Purkinje cell (primary cell): ENCODE measurements around the gene STARD8. TPM values are rescaled to one million over a fixed set of nuclear protein-coding genes. Genes with fewer than 3 reads are reported as not detected.

Experiments used
- polyA plus RNA-seq: library from polyadenylated mRNA; unstranded; fragments of >200 nt; fragmentation: Nextera tagmentation; gene quantifications from 2 replicates; pipeline ENCODE4 v1.2.1, GENCODE V29; 2014

Gene STARD8, protein sequence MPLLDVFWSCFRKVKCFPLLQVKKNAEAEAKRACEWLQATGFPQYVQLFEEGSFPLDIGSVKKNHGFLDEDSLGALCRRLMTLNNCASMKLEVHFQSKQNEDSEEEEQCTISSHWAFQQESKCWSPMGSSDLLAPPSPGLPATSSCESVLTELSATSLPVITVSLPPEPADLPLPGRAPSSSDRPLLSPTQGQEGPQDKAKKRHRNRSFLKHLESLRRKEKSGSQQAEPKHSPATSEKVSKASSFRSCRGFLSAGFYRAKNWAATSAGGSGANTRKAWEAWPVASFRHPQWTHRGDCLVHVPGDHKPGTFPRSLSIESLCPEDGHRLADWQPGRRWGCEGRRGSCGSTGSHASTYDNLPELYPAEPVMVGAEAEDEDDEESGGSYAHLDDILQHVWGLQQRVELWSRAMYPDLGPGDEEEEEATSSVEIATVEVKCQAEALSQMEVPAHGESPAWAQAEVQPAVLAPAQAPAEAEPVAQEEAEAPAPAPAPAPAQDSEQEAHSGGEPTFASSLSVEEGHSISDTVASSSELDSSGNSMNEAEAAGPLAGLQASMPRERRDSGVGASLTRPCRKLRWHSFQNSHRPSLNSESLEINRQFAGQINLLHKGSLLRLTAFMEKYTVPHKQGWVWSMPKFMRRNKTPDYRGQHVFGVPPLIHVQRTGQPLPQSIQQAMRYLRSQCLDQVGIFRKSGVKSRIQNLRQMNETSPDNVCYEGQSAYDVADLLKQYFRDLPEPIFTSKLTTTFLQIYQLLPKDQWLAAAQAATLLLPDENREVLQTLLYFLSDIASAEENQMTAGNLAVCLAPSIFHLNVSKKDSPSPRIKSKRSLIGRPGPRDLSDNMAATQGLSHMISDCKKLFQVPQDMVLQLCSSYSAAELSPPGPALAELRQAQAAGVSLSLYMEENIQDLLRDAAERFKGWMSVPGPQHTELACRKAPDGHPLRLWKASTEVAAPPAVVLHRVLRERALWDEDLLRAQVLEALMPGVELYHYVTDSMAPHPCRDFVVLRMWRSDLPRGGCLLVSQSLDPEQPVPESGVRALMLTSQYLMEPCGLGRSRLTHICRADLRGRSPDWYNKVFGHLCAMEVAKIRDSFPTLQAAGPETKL
- 0.06 and 0.32 TPM in 2 replicates for polyA plus RNA-seq

DNA sequence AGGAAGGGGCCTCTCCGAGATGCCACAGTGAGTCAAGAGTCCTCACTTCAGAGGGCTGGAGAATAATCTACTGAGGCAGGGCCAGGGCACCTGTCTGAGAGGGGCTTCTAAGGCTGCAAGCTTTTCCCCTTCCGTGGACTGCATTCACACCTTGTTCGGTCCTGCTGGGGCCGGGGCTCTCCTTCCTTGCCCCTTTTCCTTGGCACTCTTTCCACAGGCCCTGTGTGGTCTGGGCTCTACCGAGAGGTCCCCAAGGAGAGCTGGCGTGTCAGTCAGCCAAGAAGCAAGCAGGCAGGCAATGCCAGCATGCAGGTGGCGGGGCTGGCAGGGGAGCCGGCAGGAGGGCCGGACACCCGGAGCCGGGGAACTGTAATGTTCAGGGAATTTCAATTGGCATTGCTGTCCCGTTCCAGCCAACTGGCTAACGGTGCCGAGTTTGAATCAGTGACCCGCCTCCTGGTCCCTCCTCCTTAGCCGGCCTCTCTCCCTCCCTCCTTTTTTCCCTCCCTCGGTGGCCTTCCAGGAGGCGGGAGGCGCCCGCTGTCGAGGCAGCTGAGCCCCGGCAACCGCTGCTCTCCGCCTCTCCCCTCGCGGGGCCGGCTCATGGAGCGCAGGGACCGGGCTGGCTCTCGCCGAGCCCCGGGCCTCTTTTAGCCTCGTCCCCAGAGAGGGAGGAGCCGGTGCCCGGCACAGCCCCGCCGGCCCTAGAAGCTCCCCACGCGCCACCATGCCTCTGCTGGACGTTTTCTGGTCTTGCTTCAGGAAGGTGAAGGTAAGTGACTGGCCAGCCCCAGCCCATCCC lies at the start of gene STARD8:
TSS of gene STARD8 (plus strand) at position 511 of the 802 bp plus-strand sequence. CDS start at position 728, 217 bp downstream.

Other genes with a start within 250 kb of the STARD8 start
- gene OPHN1, start 214.2 kb upstream of the STARD8 start, polyA plus RNA-seq, result 4.9 and 5.7 TPM in 2 replicates
- gene YIPF6, start 148.6 kb upstream of the STARD8 start, polyA plus RNA-seq, result 39.6 and 50.8 TPM in 2 replicates
- 0.51 TPM in 1 of 2 replicates, not detected in the other for gene EFNB1, start 181.4 kb downstream of the STARD8 start, polyA plus RNA-seq